ENCODE measurements around the gene CYBA. TPM values are rescaled to one million over a fixed set of nuclear protein-coding genes. Genes with fewer than 3 reads are reported as not detected.
A peak's percentile ranks its signal among the peaks of the same experiment; 100 is the strongest.

The CYBA gene
- total and polyA plus RNA-seq, 2 of the 13 experiments (the other 11 are each of a cell fraction or from before 2014, with no cell fraction given) = 196 to 250 TPM

DNA sequence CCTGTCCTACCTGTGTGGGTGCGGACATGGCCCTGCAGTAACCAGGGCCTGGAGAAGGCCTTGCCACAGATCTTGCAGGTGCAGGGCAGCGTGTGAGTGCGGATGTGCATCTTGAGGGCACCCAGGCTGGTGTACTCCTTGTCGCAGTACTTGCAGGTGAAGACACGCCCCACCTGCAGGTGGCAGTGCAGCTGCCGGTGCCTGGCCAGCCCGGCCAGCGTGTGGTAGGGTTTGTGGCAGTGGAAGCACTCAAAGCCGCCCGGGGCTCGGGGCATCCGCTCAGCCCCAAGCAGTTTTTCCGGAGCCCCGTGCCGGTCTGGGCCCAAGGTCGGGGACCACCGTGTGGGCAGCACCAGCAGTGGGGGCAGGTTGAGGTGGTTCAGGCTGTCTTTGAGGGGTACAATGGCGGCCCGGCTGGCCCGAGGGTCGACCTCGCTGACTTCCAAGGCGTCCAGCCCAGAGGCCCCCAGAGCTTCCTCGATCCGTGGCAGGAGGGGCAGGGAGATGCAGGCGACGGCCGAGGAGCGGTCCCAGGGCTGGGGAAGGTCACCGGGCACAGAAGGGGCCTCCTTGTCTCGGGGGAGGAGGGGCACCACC is 30.3 kb upstream of the CYBA start (continued):
- TF ChIP-seq, protein P1, sequence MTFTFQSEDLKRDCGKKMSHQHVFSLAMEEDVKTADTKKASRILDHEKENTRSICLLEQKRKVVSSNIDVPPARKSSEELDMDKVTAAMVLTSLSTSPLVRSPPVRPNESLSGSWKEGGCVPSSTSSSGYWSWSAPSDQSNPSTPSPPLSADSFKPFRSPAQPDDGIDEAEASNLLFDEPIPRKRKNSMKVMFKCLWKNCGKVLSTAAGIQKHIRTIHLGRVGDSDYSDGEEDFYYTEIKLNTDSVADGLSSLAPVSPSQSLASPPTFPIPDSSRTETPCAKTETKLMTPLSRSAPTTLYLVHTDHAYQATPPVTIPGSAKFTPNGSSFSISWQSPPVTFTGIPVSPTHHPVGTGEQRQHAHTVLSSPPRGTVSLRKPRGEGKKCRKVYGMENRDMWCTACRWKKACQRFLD (CRISPR knock-in tag; IDR thresholded peaks at IDR 0.05; ENCODE audit: borderline replicate concordance) = no peak
- TF ChIP-seq IKZF1 (IDR thresholded peaks at IDR 0.05) (no peak), ZNF687 (CRISPR knock-in tag; IDR thresholded peaks at IDR 0.05) (peak; percentile 61), ZNF614 (CRISPR knock-in tag; IDR thresholded peaks at IDR 0.05; ENCODE audit: borderline replicate concordance) (peak; percentile 40; the same call in 1 of the 2 replicates), ZNF639 (CRISPR knock-in tag; conservative IDR thresholded peaks at IDR 0.05) (no peak), KLF16 (CRISPR knock-in tag; IDR thresholded peaks at IDR 0.05) (peak in 1 of 2 experiments; percentile 32; a peak in 1 of 4 replicates), KDM1A (CRISPR knock-in tag; IDR thresholded peaks at IDR 0.05) (no peak), NAIF1 (CRISPR knock-in tag; IDR thresholded peaks at IDR 0.05; ENCODE audit: borderline replicate concordance) (no peak), ZNF33A (CRISPR knock-in tag; IDR thresholded peaks at IDR 0.05; ENCODE audit: borderline replicate concordance) (no peak), FOXK2 (IDR thresholded peaks at IDR 0.05) (no peak), ZNF782 (CRISPR knock-in tag; IDR thresholded peaks at IDR 0.05; ENCODE audit: borderline replicate concordance) (no peak; the same call in 1 of the 2 replicates), KDM2A (CRISPR knock-in tag; IDR thresholded peaks at IDR 0.05; ENCODE audit: borderline replicate concordance, low read depth) (peak; percentile 97), ZFP36L1 (CRISPR knock-in tag; IDR thresholded peaks at IDR 0.05) (no peak), NONO (IDR thresholded peaks at IDR 0.05) (no peak), NONO (CRISPR knock-in tag; conservative IDR thresholded peaks at IDR 0.05) (no peak; the same call in 1 of the 2 replicates), SOX5 (CRISPR knock-in tag; IDR thresholded peaks at IDR 0.05; ENCODE audit: borderline replicate concordance) (no peak), ZBTB7A (CRISPR knock-in tag; IDR thresholded peaks at IDR 0.05) (no peak), ZFYVE20 (CRISPR knock-in tag; IDR thresholded peaks at IDR 0.05; ENCODE audit: borderline replicate concordance, low read depth) (no peak), SMAD3 (CRISPR knock-in tag; IDR thresholded peaks at IDR 0.05) (0 out of 2 replicates have a peak, but pooled peaks have one; percentile 63), MAFG (CRISPR knock-in tag; IDR thresholded peaks at IDR 0.05) (no peak), ZNF775 (CRISPR knock-in tag; IDR thresholded peaks at IDR 0.05; ENCODE audit: borderline replicate concordance) (no peak), TBX3 (IDR thresholded peaks at IDR 0.05; ENCODE audit: borderline replicate concordance) (no peak), MEIS2 (CRISPR knock-in tag; IDR thresholded peaks at IDR 0.05) (no peak), SALL1 (CRISPR knock-in tag; IDR thresholded peaks at IDR 0.05) (peak; percentile 57), ZSCAN21 (CRISPR knock-in tag; IDR thresholded peaks at IDR 0.05; ENCODE audit: borderline replicate concordance) (no peak), BRCA1 (CRISPR knock-in tag; IDR thresholded peaks at IDR 0.05) (no peak)
